HG03039 (cell line): Measurements from ENCODE around the gene KANK2.

Experiments
- ATAC-seq: cut with Tn5 transposase; IDR thresholded peaks from one replicate; pipeline ENCODE4 v1.9.1; 2021; ENCODE audit warnings: mild to moderate bottlenecking, moderate library complexity; ENCODE audit not compliant: unreplicated experiment

The KANK2 gene

DNA sequence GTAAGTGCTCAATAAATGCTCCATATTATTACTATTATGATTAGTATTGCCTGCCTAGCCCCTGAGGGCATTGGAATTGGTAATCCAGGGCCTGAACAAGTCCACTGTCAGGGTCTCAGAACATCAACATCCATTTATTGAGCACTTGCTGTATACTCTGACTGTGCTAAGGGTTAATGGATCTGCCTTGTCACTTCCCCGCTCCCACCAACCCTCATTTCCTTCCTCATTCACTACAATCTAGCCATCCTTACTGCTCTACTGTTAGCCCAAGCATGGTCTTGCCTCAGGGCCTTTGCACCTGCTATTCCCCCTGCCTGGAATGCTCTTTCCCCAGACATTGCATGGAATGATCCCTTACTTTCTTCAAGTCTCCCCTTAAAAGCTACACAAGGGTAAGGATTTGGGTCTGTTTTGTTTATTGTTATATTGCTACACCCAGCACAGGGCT, 29.4 kb upstream of the KANK2 start:
- no peak for ATAC-seq

DNA sequence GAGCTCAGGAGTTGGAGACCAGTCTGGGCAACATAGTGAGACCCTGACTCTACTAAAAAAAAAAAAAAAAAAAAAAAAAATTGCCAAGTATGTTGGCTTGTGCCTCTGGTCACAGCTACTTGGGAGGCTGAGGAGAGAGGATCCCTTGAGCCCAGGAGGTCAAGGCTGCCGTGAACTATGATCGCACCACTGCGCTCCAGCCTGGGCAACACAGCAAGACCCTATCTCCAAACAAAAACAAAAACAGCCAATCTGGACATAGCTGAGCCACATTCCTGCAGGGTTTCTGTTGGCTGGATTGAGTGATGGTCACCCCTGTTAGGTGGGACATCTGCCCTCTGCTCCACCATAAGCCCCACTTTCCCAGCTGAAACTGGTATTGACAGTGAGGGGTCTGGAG, 28.5 kb upstream of the KANK2 start:
- ATAC-seq, result no peak

DNA sequence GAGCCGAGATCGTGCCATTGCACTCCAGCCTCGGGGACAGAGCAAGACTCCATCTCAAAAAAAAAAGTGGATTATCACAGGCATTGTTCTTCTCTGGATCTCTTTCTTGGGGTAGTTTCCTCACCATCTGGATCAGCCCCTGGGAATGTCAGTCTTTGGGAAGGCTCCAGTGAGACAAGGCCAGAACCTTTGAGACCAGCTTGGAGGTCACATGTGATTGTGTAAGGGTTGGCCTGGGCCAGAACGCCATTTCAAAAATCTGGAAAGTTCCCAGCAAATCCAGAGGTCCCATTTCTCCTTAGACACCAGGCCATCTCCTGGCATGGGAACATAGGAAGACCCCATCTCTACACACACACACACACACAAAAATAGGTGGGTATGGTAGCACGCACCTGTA, 27.8 kb upstream of the KANK2 start:
- ATAC-seq, result no peak

DNA sequence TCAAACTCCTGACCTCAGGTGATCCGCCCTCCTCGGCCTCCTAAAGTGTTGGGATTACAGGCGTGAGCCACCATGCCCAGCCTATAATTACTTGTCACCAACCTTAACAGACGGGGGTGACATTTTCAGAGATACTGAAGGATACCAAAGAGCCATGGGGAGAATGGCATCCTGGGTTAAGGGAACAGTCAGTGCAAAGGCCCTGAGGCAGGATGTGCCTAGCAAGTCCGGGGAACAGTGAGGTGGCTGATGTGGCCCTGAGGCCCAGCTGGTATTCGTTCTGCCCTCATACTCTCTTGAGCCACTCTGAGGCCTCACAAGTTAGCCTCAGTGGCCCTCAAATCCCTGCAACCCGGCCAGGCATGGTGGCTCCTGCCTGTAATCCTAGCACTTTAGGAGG, 27.1 kb upstream of the KANK2 start:
- no peak for ATAC-seq

DNA sequence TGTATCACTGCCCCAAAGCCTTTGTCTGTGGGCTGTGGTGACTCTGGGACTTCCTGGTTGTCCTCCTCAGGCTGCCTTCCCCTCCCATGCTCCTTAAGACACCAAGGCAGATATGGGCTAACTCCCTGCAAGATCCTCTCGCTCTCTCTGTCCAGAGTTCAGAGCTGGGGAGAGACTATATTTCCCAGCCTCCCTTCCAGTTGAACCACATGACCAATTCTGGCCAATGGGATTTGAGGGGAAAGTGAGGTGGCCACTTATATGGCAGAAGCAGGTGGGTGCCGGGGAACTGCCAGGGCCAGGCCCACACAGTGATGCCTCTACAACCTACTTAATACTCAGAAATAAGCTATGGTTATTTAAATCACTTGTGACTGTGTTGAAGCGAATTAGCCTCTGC, 25.9 kb upstream of the KANK2 start:
- no peak for ATAC-seq

DNA sequence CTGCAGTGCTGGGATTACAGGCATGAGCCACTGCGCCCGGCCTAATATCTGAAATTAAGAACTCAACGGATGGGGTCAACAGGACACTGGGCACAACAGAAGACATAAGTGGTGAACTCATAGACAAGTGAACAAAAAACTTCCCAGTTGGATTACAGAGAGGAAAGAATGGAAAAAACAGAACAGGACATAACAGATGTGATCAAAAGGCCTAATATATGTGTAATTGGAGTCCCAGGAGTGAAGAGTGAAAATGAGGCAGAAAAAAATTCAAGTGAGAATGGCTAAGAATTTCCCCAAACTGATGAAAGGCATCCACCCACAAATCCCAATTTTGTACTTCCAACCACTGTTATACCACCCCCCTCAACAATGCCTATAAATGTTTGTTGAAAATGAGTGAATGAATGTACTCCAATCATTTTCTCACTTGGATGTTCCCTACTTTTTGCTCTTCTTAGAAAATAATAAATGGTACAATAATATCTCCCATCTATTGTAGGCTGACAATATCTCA, 23.8 kb upstream of the KANK2 start:
- ATAC-seq, result no peak

DNA sequence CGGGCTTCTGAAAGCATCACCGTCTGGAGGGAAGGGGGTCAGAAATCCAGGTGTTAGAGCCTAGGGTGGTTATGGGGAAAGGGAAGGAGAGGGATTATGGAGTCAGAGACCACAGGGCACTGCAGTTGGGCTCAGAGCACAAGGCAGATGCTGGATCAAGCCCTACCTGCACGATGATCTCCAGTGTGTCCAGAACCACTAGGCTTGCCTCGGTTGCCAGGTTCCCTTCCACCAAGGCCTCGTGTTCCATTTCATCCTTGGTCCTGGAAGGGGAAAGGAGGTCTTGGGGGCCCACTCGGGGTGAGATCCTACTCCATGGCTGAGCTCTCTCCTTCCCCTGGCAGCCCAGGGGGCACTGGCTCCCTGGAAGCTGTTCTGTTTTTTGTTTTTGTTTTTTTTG, 17.0 kb upstream of the KANK2 start:
- ATAC-seq, result no peak

DNA sequence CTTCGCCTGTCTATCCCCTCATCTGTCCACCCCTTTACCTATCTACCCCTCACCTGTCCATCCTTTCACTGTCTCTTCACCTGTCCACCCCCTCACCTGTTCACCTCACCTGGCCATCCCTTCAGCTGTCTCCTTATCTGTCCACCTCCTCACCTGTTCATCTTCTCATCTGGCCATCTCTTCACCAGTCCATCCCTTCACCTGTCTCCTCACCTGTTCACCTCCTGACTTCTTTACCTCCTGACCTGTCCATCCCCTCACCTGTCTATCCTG, 13.2 kb upstream of the KANK2 start:
- ATAC-seq, result no peak

DNA sequence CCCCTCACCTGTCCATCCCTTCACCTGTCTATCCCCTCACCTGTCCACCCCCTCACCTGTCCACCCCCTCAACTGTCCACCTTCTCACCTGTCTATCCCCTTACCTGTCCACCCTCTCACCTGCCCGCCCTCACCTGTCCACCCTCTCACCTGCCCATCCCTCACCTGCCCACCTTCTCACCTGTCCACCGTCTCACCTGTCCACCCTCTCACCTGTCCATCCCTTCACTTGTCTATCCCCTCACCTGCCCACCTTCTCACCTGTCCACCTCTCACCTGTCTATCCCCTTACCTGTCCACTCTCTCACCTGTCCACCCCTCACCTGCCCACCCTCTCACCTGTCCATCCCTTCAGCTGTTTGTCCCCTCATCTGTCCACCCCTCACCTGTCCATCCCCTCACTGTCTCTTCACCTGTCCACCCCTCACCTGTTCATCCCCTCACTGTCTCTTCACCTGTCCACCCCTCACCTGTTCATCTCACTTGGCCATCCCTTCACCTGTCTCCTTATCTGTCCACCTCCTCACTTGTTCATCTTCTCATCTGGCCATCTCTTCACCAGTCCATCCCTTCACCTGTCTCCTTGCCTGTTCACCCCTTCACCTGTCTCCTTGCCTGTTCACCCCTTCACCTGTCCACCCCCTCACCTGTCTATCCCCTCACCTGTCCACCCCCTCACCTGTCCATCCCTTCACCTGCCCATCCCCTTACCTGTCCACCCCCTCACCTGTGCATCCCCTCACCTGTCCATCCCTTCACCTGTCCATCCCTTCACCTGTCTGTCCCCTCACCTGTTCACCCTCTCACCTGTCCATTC, 12.7 kb upstream of the KANK2 start:
- no peak for ATAC-seq

DNA sequence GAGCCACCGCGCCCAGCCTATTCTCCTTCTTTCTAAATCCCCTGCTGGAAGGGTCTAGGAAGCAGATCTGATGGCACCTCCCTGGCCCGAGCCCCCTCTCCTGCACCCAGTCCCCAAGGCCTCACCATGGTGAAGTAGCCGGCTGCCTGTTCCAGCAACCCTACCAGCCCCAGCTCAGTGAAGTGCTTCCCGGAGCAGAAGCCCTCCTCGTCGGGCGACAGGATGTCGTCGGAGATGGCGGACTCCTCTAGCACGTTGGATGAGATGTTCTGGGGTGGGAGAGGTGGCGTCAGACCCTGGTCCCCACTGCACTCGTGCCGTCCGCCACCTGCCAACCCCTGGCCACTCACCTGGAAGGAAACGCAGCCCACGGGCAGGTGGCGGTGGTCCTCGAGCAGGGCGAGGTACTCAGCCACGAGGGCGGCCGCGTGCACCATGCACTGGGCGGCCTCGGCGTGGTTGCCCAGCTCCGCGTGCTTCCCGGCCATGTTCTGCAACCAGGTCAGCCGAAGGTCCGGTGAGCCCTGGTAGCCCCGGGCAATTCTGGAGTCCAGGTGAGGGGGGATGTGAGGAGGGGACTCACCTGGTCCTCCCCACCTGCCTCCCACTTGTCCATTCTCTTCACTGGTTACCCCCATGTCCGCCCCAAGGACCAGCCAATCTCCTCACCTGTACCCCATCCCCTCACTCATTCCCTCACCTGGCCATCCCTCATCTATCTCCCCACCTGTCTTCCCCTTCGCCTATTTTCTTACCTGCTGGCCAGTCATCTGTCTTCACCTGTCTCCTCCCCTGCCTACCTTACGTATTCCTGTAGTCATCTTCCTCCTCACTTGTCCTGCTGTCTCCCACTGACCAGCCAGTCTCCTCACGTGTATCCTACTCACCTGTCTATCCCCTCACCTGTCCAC, 11.5 kb upstream of the KANK2 start:
- no peak for ATAC-seq

DNA sequence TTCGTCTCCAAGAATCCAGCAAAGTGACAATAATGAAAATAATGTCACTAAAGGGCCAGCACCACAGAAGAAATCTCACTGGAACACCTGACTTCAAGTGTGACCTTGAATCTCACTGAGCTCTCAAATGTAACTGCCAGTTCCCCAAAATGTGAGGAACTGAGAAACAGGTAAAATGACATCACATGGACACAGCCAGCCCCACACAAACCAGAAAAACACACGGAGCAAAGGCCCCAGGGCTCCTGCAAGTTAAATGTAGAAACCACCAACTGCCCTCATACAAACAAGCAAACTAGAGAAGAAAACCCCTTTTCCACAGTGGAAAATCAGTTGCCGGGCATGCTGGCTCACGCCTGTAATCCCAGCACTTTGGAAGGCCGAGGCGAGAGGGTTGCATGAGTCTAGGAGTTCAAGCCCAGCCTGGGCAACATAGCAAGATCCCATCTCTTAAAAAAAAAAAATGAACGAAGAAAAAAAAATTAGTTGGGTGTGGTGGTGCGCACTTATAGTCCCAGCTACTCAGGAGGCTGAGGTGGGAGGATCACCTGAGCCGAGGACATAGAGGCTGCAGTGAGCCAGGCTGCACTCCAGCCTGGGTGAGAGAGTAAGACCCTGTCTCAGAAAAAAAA, 8.7 kb upstream of the KANK2 start:
- no peak for ATAC-seq

DNA sequence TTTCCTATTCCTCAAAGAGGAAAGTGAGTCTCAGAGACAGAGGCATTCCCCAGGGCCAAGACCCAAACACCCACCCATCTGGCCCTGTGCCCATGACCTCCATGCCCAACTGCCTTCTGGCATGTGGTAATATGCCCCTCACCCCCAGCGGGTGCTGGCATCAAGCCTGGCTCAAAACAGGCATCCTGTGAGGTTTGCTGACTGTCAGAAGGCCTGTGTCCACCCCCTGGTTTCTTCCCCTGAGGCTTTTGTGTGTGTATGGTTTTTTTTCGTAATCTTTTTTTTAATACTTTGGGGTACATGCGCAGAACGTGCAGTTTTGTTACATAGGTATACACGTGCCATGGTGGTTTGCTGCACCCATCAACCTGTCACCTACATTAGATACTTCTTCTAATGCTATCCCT, 7.6 kb upstream of the KANK2 start:
- ATAC-seq, result no peak

DNA sequence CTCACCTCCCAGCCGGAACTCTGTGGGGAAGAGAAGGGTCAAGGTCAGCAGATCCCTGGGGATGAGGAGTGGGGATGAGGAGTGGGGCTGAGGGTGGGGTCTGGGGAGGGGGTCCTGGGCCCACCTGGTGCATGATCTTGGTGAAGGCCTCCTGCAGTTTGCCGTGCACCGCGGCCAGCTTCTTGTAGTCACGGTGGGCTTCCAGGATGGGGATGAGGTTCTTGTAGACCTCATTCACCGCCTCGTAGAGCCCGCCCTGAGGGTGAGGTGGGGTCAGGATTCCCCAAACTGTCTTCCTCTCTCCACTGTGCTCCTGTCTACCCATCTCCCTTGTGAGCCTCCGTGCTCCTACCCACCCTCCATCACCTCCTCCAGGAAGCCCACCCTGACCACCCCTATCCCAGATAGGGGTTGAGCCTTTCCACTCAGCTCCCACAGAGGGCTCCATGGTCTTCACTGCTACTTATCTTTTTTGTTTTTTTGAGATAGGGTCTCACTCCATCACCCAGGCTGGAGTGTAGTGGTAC, 6.8 kb upstream of the KANK2 start:
- ATAC-seq, result no peak

DNA sequence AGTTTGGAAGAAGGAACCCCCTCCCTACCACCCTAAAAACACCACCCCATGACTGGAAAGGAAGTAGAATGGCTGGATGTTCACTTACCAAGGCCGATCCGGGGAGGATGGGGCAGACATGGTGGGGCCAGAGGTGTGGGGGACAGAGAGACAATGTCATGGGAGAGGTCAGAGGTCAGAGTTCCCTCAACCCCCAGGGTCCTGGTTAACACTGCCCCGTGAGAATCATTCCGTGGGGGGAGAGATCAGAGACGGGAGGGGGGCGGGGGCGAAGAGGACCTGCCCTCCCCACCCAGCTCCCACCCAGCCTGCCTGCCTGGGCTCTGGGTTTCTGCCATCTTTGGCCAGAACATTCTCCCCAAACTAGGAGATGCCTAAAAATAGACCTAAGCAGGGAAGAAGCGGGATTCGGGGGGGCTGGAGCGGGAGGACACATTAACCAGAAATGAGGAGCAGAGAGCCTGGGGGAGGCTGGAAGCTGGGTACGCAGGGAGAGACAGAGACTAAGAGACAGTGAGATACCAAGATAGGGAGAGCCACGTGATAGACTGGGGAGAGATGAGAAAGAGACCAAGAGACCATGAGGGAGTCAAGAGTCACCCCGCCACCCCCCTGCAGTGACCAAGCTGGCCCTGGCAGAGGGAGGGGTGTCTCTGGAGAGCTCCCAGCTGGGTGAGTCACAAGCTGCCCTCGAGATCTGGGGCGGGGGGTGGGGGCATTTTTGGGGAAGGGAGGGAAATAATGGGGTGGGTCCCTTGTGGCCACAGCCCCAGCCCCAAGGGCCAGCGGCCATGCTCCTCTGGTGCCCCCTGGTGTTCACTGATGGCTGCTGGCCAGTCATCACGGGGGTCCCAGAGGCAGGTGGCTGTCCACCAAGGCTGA, 6.1 kb upstream of the KANK2 start:
- no peak for ATAC-seq

DNA sequence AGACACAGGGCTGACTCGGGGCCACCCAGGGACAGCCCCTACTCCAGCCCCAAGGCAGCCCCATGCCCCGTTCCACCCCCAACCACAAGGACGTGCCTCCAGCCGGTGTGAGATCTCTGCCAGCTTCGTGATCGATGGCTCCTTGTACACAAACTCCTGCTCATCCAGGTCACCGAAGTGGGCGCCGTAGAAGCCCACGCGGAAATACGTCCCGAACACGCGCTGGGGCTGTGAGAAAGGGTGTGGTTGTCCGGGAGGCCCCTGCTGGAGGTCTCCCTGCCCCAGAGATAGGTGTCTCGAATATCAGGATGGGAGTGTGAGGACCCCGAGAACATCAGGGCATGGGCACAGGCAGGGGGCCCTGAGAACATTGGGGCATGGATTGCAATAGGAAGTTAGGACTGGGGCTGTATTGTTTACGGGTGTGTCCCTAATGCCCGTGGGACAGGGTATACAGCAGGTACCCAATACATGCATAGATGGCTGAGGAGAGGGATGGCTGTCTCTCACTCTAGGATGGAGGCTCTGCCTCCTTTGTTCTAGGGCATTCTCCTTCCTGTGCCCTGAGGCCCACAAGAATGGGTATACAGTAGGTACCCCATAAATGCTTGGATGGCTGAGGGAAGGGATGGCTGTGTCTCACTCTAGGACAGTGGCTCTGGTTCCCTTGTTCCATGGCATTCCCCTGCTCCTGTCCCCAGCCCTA, 5.3 kb upstream of the KANK2 start:
- ATAC-seq, result no peak

DNA sequence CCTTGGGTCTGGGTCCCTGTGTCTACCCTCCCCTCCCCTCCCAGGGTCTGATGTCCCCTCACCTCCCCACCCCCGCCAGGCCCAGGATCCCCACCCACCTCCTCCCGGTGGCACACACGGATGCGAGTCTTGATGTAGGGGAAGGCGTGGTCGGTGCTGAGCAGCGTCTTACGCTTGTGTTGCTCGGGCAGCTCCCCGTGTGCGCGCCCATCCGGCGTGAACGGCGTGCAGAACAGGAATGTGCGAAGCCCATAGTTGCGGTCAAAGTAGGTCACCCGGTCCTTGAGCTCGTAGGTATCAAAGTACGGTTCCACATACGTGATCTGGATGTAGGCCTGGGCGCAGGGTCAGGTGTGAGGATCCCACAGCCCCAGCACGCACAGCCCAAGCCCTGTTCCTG, 4.4 kb upstream of the KANK2 start:
- ATAC-seq, result no peak

DNA sequence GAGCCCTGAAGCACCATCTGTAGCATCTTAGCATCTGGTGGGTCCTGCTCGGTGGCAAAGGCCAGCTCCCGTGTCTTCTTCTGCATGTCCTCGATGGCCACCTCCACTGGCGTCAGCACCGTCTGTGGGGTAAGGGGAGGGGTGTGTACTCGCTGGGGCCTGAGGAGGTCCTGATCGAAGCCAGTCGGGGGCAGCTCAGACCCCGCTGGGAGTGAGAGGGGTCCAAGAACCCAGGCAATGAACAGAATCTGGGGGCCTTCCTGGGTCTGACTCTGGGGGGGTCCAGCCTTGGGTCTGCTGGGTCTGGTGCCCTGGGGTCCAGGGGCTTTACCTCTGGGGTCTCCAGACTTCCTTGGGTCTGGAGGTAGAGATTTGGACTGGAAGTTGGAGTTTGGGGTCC, 3.6 kb upstream of the KANK2 start:
- ATAC-seq, result no peak

DNA sequence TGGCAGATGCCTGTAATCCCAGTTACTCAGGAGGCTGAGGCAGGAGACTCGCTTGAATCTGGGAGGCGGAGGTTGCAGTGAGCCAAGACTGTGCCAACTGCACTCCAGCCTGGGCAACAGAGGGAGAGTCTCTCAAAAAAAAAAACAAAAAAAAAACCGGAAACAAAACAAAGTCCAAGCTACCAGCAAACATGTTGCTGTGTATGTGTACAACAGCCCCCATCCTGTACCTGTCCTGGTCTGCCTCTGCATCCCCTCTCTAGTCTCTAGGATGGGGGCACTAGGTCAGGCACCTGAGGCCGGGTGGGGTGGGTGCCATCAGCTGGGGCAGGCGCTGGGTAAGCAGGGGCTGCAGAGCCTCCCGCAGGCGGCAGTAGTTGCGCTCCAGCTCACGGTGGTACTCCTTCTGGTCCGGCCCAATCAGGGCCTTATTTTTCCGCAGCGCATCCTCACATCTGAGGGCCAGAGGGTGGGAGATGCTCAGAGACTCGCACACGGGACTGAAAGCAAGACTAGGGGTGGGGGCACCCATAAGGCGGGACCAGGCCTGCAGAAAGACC, 2.8 kb upstream of the KANK2 start:
- no peak for ATAC-seq

DNA sequence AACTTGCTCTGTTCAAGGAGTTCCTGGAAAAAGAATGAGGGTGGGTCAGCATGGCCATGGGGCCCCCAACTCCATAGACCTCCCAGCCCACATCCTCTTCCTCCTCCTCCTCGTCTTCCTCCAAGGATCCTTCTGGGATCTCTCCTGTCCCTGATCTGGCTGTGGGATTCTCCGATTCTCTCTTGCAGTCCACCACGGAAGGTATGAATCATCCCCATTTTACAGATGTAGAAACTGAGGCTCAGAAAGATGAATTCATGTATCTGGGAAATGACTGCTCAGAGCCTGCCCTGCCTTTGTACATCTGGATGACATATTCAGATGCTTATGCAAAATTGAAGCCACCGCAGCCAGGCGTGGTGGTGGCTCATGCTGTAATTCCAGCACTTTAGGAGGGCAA, 2.2 kb upstream of the KANK2 start:
- ATAC-seq, result no peak
